Neural progenitor cell (in vitro differentiated cells): ENCODE measurements around the gene CALCA.
"Not testable (repeated sequence)": the region's sequence is repeated elsewhere in the genome, so short reads cannot be mapped to it uniquely, and the experiment has no call there.

Source experiments
- CTCF ChIP-seq: fragments of 200-600 bp; sonication (generic); IDR thresholded peaks from 2 replicates; pipeline ENCODE4 v1.5.1; 2017; ENCODE audit warnings: antibody characterized with exemption, mild to moderate bottlenecking
- EZH2 ChIP-seq: fragments of 200-600 bp; sonication (generic); IDR thresholded peaks from 2 replicates; pipeline ENCODE4 v1.6.1; 2017; ENCODE audit warnings: antibody characterized with exemption, mild to moderate bottlenecking, moderate library complexity
- EZH2phosphoT487 ChIP-seq: fragments of 200-600 bp; sonication (generic); IDR thresholded peaks from 2 replicates; pipeline ENCODE4 v1.6.1; 2017; ENCODE audit warnings: antibody characterized with exemption

GRCh38 chr11:14988133-14988532 is 16.0 kb upstream of the CALCA start:
- not testable (repeated sequence) for TF ChIP-seq CTCF, EZH2, EZH2phosphoT487
